Retinal pigment epithelial cell (primary cell): ENCODE measurements around the gene ZNF740.

Experiments used
- DNase-seq: peaks from one replicate; pipeline ENCODE4 v3.0.0-alpha.2; 2010; ENCODE audit warnings: low read depth
- H3K4me3 ChIP-seq: 2 replicates; pipeline ENCODE4 v1.5.1; 2011; ENCODE audit warnings: mild to moderate bottlenecking, low read length, control low read depth, moderate library complexity
- CTCF ChIP-seq: conservative IDR thresholded peaks from 2 replicates; pipeline ENCODE4 v1.5.1; 2011; ENCODE audit warnings: low read depth, low read length, control low read depth, inconsistent platforms

Gene ZNF740

DNA sequence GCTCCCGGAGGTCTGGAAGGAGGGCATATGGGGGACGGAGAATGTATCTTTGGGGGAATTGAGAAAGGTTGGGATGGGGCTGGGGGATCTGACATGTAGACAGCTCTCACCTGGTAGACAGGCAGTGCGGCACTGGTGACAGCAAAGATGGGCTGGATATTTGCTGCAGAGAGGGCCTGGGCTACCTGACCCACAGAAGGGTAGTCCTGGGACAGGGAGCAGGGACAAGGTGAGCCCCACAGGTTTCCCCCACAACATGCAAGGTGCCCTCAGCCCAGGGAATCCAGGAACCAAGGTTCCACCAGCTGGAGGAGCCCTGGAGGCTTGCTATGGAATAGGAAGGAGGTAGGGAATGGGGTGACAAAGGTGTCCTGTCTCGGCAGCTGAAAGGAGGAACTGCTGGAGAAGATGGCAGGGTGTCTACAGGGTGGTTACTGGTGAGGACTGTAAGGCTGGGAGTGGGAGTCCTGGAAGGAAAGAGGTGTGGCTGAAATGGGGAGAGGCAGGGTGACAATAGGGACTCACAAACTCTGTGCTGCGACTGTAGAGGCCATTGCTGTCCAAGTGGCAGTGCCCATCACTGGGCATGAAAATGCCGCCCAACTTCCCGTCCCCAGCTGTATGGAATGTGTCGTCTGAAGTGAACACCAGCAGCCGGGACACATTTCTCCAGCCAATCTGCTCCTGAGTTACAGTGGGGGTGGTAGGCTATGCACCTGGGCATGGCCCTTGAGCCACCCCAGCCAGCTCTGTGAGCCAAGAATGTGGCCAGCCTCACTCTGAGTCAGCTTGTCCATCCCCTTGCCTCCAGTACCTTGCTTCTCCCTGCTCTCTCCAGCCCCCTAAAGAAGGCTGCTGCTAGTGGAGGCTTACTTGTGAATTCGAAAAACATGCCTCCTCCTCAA lies 15.2 kb downstream of the ZNF740 start:
- no peak overlapping the region for H3K4me3 ChIP-seq
- no peak for TF ChIP-seq CTCF
- no peak for DNase-seq

- DNase-seq: no peak
- H3K4me3 ChIP-seq: no peak overlapping the region
- TF ChIP-seq CTCF: no peak
These were observed 16.0 kb downstream of the ZNF740 start for GRCh38 chr12:53196486-53196885.

DNA sequence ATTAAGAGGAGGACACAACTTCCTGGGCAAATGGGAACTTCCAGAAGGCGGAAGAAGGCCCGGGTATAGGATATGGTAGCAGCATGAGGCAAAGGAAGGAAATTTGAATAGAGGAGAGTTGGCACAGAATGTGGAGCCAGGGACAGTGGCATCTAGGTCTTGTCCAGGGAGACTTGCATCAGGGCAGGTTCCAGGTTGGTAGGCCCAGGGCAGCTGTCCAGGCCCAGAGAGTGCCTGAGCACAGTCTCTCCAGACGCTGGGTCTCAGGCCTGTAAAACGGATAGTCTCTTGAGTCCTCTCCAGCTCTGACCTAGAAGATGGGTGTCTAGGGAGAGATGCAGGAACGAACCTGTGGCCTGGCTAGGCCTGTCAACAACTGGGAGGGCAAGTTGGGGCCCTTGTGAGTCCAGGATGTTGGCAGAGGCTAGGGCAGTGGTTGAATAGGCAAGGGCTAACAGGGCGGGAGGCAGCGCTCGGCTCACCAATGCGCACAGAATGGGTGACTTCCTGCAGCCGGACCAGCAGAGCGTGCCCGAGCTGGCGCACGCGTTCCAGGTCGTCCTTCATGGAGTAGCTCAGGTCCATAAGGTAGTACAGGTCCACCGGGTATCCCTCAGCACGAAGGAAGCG lies 16.6 kb downstream of the ZNF740 start:
- no peak overlapping the region for H3K4me3 ChIP-seq
- DNase-seq: no peak
- TF ChIP-seq CTCF: no peak

DNA sequence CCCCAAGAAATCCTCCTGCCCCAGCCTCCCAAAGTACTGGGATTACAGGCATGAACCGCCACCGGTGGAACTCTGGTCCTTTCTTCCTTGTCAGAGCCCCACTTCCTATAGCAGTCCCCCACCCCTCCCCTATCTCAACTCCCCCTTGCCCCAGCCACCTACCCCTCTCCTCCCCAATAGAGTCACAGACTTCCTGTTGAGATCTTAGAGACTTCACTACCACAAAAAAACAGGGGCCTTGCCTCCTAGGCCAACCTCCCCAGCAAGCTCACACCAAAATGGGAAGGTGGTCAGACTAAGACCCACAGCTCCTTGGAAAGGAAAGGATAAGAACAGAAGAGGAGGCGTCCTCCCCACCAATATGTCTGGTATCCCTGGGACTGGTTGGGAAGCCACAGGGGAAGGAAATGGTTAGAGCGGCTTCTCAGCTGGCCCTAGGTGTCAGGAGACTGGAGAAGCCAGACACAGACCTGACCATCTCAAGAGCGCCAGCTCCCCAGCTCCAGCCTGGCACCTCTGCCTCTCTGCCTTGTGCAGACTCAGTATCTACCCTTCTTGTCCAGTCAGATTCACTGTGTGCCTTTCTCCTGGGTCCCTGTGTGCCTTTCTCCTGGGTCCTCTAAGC lies 18.1 kb downstream of the ZNF740 start:
- no peak for DNase-seq
- no peak overlapping the region for H3K4me3 ChIP-seq
- no peak for TF ChIP-seq CTCF

- DNase-seq: no peak
- H3K4me3 ChIP-seq: no peak overlapping the region
- TF ChIP-seq CTCF: no peak
These were observed 19.2 kb downstream of the ZNF740 start for GRCh38 chr12:53199700-53200099.

- TF ChIP-seq CTCF: no peak
- DNase-seq: no peak
- H3K4me3 ChIP-seq: no peak overlapping the region
These were observed 19.6 kb downstream of the ZNF740 start for GRCh38 chr12:53200107-53200457.
